Activated CD4-positive, alpha-beta memory T cell treated with anti-CD3 and anti-CD28 coated beads, Interleukin-2, amount 10 ng/mL, durations not matched to agents 7 days and 5 days (primary cell): ENCODE measurements around the gene ATRNL1. TPM values are rescaled to one million over a fixed set of nuclear protein-coding genes. Genes with fewer than 3 reads are reported as not detected.
"Not testable (repeated sequence)": the region's sequence is repeated elsewhere in the genome, so short reads cannot be mapped to it uniquely, and the experiment has no call there.

Experiments used
- CTCF ChIA-PET: fragments of 350-600 bp; sonication (Branson Sonifier 250); formaldehyde crosslinking; loops from one replicate; lab custom pipeline; 2021; ENCODE audit warnings: antibody characterized with exemption, inconsistent platforms; lab: Charles Lee
- POLR2A ChIA-PET: fragments of 350-600 bp; sonication (Branson Sonifier 250); formaldehyde crosslinking; loops from one replicate; lab custom pipeline; 2021; ENCODE audit warnings: antibody characterized with exemption; lab: Charles Lee
- DNase-seq: peaks from one replicate; pipeline ENCODE4 v3.0.0-alpha.2; 2020
- H3K27ac Mint-ChIP-seq: one replicate; pipeline ENCODE4 v1.8.0; 2021; ENCODE audit warnings: mild to moderate bottlenecking, mixed read lengths
- H3K27me3 Mint-ChIP-seq: one replicate; pipeline ENCODE4 v1.8.0; 2021; ENCODE audit warnings: mixed read lengths
- H3K36me3 Mint-ChIP-seq: one replicate; pipeline ENCODE4 v1.8.0; 2021; ENCODE audit warnings: low read depth, mixed read lengths
- H3K4me1 Mint-ChIP-seq: one replicate; pipeline ENCODE4 v1.8.0; 2021; ENCODE audit warnings: mixed read lengths
- H3K4me3 Mint-ChIP-seq: one replicate; pipeline ENCODE4 v1.8.0; 2021; ENCODE audit warnings: mild to moderate bottlenecking, mixed read lengths
- H3K9me3 Mint-ChIP-seq: one replicate; pipeline ENCODE4 v1.8.0; 2021; ENCODE audit warnings: mixed read lengths
- total RNA-seq, 2 experiments: library from RNA; stranded (reverse); gene quantifications; one replicate each; pipeline ENCODE4 v1.2.3, GENCODE V29; 2021

Gene ATRNL1
- total RNA-seq, 2 experiments from 2014 or later: 0.28 to 0.55 TPM

DNA sequence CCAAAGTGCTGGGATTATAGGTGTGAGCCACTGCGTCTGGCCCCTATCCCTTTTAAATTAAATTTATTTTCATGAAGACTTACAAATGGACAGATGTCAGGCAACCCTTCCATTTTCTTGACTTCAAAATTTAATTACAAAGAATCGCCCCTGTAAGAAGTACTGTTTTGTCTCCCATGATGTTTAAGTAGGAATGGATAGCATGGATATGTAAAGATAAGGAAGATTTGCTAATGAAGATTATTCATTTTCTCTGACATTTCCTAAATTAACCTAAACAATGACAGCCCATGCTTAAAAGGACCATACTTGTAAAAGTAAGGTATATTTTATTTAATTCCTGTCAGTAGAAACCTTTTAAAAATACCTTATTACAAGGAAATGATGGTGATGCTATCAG, 627.0 kb downstream of the ATRNL1 start:
- no peak for DNase-seq
- no peak overlapping the region for H3K4me3 Mint-ChIP-seq
- no peak overlapping the region for H3K27ac Mint-ChIP-seq
- no peaks in the 10 kb centered on the region for H3K27me3 Mint-ChIP-seq
- H3K4me1 Mint-ChIP-seq: no peaks in the 10 kb centered on the region
- no peaks in the 10 kb centered on the region for H3K36me3 Mint-ChIP-seq
- ChIA-PET POLR2A (no interaction called here), CTCF (no interaction called here)
- H3K9me3 Mint-ChIP-seq: peaks cover 4% of the 10 kb centered on the region

DNA sequence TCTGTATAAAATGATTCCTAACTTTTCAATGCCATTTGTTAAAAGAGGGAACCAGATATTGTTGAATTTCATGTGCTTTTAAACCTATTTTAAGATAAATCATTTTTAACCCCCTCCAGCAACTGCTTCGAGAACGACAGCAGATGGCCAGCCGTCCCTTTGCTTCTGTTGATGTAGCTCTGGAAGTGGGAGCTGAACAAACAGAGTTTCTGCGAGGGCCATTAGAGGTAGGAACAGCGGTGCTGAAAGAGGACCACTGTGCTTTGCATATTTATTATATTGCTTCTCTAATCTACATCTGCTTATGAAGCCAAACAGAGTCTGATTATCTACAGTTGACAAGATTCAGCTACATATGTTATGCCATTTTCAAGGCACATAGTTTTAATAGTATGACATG, 634.0 kb downstream of the ATRNL1 start:
- H3K27ac Mint-ChIP-seq: no peak overlapping the region
- DNase-seq: no peak
- no peaks in the 10 kb centered on the region for H3K36me3 Mint-ChIP-seq
- ChIA-PET CTCF (no interaction called here), POLR2A (no interaction called here)
- H3K9me3 Mint-ChIP-seq: peaks cover 5% of the 10 kb centered on the region
- H3K4me1 Mint-ChIP-seq: no peaks in the 10 kb centered on the region
- no peak overlapping the region for H3K4me3 Mint-ChIP-seq
- H3K27me3 Mint-ChIP-seq: no peaks in the 10 kb centered on the region

DNA sequence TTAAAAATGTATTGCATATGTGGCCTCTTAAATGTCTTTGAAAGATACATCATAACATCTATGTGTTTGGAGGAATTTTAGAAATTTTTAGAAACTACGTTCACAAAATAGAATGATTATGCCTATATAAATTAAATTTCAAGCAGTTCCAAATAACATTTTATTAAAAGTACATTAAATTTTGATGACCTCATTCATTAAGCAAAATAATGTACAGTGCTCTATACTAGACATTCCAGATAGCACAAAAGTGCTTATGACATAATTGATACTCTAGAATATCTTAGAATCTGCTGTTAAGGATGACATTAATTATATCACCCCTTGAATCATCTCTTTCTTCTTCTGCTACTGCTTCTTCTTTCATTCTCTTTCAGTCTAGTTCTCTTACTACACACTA, 650.9 kb downstream of the ATRNL1 start:
- Mint-ChIP-seq H3K4me3 (no peak overlapping the region), H3K27ac (no peak overlapping the region)
- POLR2A ChIA-PET: no interaction called here

DNA sequence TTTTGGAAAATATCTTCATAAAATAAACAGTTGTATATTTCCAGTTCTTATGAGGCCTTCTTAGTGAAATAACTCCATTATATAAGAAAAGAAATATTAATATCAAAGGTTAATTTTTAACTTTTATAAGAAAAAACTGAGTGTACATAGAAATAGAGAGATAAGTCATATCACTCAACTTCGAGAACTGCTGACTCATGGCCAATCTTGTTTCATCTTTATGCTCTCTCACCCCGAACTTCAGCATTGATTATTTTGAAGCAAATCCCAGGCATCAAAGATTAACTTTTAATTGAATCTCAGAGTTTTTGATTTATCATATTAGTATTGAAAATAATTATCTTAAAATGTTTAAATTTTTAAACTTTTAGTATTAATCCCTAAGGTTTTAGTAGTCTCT, 652.8 kb downstream of the ATRNL1 start:
- ChIA-PET CTCF (no interaction called here), POLR2A (no interaction called here)
- no peaks in the 10 kb centered on the region for H3K27me3 Mint-ChIP-seq
- DNase-seq: no peak
- no peaks in the 10 kb centered on the region for H3K36me3 Mint-ChIP-seq
- no peaks in the 10 kb centered on the region for H3K9me3 Mint-ChIP-seq
- no peak overlapping the region for H3K27ac Mint-ChIP-seq
- no peaks in the 10 kb centered on the region for H3K4me1 Mint-ChIP-seq
- H3K4me3 Mint-ChIP-seq: no peak overlapping the region

More for the DNA sequence above, 650.9 kb downstream of the ATRNL1 start:
- H3K27me3 Mint-ChIP-seq: no peaks in the 10 kb centered on the region
- H3K9me3 Mint-ChIP-seq: no peaks in the 10 kb centered on the region
- DNase-seq: no peak
- H3K36me3 Mint-ChIP-seq: no peaks in the 10 kb centered on the region
- no peaks in the 10 kb centered on the region for H3K4me1 Mint-ChIP-seq
- CTCF ChIA-PET: no interaction called here

DNA sequence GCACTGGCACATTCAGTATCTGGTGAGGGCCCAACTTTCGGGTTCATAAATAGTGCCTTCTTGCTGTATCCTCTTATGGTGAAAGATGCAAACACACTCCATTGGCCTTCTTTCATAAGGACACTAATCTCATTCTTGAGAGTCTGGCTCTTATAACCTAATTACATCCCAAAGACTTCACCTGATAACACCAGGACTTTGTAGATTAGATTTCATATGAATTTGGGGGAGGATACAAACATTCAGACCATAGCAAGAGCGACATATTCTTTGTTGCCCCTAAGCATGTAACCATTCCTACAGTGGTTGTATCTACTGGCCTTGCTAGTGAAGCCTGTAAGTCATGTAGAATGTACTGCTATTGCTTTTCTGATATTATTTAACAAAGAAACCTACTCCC, 654.6 kb downstream of the ATRNL1 start:
- H3K4me1 Mint-ChIP-seq: no peaks in the 10 kb centered on the region
- POLR2A ChIA-PET: no interaction called here
- no peak overlapping the region for H3K27ac Mint-ChIP-seq
- H3K9me3 Mint-ChIP-seq: peaks cover 4% of the 10 kb centered on the region
- H3K36me3 Mint-ChIP-seq: no peaks in the 10 kb centered on the region
- no peak overlapping the region for H3K4me3 Mint-ChIP-seq
- no peaks in the 10 kb centered on the region for H3K27me3 Mint-ChIP-seq
- CTCF ChIA-PET: no interaction called here
- no peak for DNase-seq

DNA sequence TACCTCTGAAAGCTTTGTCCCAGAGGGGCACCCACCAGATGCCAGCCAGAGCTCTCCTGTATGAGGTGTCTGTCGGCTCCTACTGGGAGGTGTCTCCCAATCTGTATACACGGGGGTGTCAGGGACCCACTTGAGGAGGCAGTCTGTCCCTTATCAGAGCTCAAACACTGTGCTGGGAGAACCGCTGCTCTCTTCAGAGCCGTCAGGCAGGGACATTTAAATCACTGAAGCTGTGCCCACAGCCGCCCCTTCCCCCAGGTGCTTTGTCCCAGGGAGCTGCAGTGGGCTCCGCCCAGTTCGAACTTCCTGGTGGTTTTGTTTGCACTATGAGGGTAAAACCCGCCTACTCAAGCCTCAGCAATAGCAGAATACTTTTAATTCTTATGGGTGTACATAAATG, 665.3 kb downstream of the ATRNL1 start:
- H3K4me3 Mint-ChIP-seq, CTCF ChIA-PET, H3K4me1 Mint-ChIP-seq, DNase-seq, H3K9me3 Mint-ChIP-seq, H3K27ac Mint-ChIP-seq, H3K27me3 Mint-ChIP-seq, H3K36me3 Mint-ChIP-seq, POLR2A ChIA-PET: not testable (repeated sequence)

DNA sequence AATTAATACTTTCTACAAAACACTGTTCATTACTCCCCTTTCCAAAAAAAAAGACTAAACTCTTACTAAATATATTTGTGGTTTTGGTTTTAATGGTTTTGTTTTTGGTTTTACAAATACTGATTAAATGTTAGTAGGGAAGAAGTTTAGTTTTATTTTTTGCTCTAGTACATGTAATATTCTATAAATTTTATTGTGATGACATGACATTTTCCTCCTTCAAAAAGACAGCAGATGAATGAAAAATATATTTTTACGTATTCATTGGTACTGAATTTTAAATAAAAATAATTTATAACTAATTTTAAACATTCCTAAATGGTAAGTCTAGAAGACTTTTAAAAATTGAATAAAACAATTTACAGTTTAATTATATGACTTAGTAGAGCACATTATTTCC, 667.0 kb downstream of the ATRNL1 start:
- Mint-ChIP-seq H3K27ac (no peak overlapping the region), H3K27me3 (no peaks in the 10 kb centered on the region), H3K9me3 (peaks cover 9% of the 10 kb centered on the region), H3K4me3 (no peak overlapping the region), H3K4me1 (no peaks in the 10 kb centered on the region), H3K36me3 (no peaks in the 10 kb centered on the region)
- CTCF ChIA-PET: no interaction called here
- DNase-seq: no peak
- POLR2A ChIA-PET: no interaction called here

DNA sequence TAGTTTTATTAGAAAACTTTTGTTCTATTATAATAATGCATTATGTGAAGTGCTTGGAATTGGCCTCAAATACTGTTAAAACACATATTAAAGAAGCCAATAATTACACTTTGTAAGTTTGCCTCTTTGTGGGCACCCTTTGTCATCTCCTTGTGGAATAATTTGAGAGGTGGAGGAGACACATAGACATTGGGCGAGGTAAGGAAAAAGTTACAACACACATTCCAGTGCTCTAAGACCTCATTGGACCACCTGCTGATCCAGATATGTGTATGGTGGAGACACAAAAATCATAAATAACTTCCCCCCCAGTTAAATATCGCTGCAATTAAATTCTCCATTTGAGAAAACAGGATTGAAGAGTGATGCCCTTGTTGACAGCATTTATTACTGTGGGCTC, 668.0 kb downstream of the ATRNL1 start:
- Mint-ChIP-seq H3K27ac (no peak overlapping the region), H3K36me3 (no peaks in the 10 kb centered on the region), H3K4me1 (no peaks in the 10 kb centered on the region), H3K4me3 (no peak overlapping the region), H3K9me3 (peaks cover 6% of the 10 kb centered on the region), H3K27me3 (no peaks in the 10 kb centered on the region)
- ChIA-PET CTCF (no interaction called here), POLR2A (no interaction called here)
- DNase-seq: no peak

DNA sequence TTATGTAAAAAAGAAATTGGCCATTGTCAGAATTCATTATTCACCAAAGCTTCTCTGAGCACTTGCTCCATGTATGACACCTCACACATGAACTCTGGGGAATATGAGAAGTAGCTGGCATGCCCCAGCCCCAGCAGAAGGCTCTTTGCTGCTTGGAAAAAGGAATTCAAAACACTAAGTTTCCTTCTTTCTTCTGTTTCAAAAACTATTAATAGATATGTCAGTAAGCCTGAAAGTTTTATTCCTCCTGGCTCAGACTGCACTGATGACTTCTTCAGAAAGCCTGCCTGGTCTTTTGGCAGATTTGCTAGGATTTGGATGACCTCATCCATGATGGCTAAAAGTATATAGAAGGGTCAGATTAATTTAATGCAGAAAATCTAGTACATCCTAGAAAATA, 668.9 kb downstream of the ATRNL1 start:
- H3K4me1 Mint-ChIP-seq: no peaks in the 10 kb centered on the region
- ChIA-PET POLR2A (no interaction called here), CTCF (no interaction called here)
- DNase-seq: no peak
- H3K9me3 Mint-ChIP-seq: peaks cover 8% of the 10 kb centered on the region
- no peak overlapping the region for H3K4me3 Mint-ChIP-seq
- H3K27me3 Mint-ChIP-seq: no peaks in the 10 kb centered on the region
- no peaks in the 10 kb centered on the region for H3K36me3 Mint-ChIP-seq
- no peak overlapping the region for H3K27ac Mint-ChIP-seq

DNA sequence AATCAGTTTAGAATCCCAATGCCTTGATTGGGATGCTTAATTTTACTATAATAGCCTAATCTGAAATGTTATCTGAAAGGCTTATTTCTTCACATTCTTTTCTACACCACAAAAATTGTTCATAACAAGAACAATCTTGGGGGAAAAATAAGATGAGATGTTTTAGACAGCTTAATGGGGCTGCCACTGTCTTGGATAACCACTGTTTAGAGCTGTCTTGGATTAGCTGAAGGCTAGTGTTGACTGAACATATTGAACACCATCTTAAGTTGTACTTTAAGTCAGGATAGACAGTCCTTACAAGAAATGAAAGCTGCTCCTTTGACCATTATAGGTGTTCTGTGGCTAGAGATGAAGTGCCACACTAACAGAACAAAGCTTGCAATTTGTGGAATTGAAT, 678.6 kb downstream of the ATRNL1 start:
- Mint-ChIP-seq H3K9me3 (peaks cover 5% of the 10 kb centered on the region), H3K27ac (no peak overlapping the region), H3K4me1 (no peaks in the 10 kb centered on the region), H3K36me3 (no peaks in the 10 kb centered on the region), H3K27me3 (no peaks in the 10 kb centered on the region), H3K4me3 (no peak overlapping the region)
- DNase-seq: no peak
- ChIA-PET CTCF (no interaction called here), POLR2A (no interaction called here)

DNA sequence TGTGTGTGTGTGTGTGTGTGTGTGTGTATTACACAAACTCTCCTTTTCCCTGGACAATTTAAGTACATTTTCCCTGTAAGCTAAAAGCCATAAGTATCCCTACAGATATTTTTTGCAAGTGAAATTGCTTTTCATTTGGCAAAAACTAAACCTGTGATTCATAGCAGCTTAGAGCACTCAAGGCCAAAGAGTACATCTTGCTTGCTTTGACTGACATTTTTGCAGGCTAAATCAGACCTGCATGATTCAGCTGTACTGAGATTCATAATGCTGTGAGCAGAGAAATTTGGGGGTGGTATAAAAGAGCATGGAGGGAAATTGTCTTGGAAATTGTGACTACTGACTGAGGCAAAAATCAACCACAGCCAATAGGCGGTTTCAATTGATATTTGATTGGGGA, 679.4 kb downstream of the ATRNL1 start:
- no peaks in the 10 kb centered on the region for H3K36me3 Mint-ChIP-seq
- no peak for DNase-seq
- no peak overlapping the region for H3K27ac Mint-ChIP-seq
- H3K4me3 Mint-ChIP-seq: no peak overlapping the region
- no peaks in the 10 kb centered on the region for H3K4me1 Mint-ChIP-seq
- peaks cover 5% of the 10 kb centered on the region for H3K9me3 Mint-ChIP-seq
- ChIA-PET POLR2A (no interaction called here), CTCF (no interaction called here)
- no peaks in the 10 kb centered on the region for H3K27me3 Mint-ChIP-seq

DNA sequence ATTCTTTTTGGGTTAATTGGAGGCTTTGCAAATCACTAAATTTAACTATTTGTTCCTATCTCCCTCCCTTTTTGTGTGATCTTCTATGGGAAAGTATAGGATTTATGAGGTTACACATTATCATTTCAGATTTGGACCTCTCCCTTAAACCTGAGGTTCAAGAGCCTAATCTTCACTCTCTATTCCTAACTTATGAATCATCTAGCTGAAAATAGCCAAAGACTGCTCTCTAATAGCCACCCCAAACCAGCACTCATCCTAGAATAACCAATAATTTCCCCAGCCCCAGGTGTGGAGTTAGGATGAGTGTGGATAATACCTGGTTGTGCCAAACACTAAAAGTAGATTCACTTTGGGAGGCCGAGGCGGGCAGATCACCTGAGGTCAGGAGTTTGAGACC, 680.7 kb downstream of the ATRNL1 start:
- Mint-ChIP-seq H3K27ac (no peak overlapping the region), H3K4me3 (no peak overlapping the region), H3K36me3 (no peaks in the 10 kb centered on the region), H3K9me3 (peaks cover 5% of the 10 kb centered on the region), H3K27me3 (no peaks in the 10 kb centered on the region), H3K4me1 (no peaks in the 10 kb centered on the region)
- DNase-seq: no peak
- POLR2A ChIA-PET: no interaction called here
- CTCF ChIA-PET: no interaction called here

DNA sequence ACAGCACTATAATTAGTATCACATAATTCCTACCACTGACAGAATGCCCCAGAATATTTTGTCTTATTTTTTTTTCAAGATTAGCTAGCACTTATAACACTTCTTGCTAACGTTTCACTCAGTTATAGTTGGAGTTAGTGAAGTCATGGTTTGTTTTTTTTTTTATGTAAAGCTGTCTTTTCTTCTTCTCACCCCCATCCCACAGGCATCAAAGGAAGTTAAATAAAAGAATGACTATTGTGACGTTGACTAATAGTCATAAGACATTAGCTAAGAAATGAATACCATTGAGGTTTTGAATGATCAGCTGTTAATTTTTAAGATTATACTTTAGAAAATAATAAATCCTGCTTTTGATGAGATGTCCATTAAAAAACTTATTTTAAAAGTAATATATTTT, 681.6 kb downstream of the ATRNL1 start:
- no peaks in the 10 kb centered on the region for H3K36me3 Mint-ChIP-seq
- H3K27ac Mint-ChIP-seq: no peak overlapping the region
- DNase-seq: no peak
- H3K9me3 Mint-ChIP-seq: peaks cover 6% of the 10 kb centered on the region
- CTCF ChIA-PET: no interaction called here
- no peaks in the 10 kb centered on the region for H3K27me3 Mint-ChIP-seq
- no peaks in the 10 kb centered on the region for H3K4me1 Mint-ChIP-seq
- H3K4me3 Mint-ChIP-seq: no peak overlapping the region
- POLR2A ChIA-PET: no interaction called here

DNA sequence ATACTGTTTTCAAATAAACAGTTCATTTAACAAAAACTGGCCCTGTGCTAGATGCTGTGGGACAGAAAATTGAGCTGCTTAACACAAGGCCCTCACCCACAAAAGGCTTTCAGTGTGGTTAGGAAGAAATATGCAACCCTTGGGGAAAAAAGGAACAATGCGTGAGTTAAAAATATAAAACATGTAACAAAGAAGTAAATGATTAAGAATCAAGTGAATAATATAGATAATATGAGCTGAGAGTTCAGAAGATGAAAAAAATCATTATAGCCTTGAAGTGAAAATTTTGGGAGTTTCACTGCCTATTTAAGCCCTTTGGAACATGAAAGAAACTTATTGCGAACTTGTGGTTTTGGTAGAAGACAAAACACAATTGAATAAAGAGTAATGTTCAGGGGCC, 684.5 kb downstream of the ATRNL1 start:
- Mint-ChIP-seq H3K27ac (no peak overlapping the region), H3K9me3 (peaks cover 9% of the 10 kb centered on the region), H3K4me3 (no peak overlapping the region), H3K36me3 (no peaks in the 10 kb centered on the region), H3K4me1 (no peaks in the 10 kb centered on the region), H3K27me3 (no peaks in the 10 kb centered on the region)
- CTCF ChIA-PET: no interaction called here
- POLR2A ChIA-PET: no interaction called here
- DNase-seq: no peak

DNA sequence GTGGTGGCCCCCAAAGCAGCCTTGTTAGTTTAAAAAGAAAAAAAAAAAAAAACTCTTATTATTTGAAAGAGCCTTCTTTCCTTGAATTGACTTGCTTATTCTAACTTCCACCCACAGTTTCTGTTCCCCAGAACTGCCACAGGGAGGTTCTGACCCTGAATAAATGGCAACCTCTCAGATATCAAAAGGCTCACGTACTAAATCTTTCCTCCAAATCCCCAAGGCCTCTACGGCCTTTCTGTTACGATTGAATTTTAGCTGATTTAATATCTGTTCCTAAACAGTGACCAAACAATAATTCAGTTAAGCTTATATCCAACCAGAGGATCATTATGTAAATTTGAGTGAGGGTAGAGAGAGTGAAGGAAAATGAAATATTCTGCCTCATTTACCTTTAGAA, 697.1 kb downstream of the ATRNL1 start:
- ChIA-PET POLR2A (no interaction called here), CTCF (no interaction called here)
- no peak overlapping the region for H3K4me3 Mint-ChIP-seq
- no peaks in the 10 kb centered on the region for H3K9me3 Mint-ChIP-seq
- no peaks in the 10 kb centered on the region for H3K27me3 Mint-ChIP-seq
- no peak overlapping the region for H3K27ac Mint-ChIP-seq
- no peaks in the 10 kb centered on the region for H3K36me3 Mint-ChIP-seq
- DNase-seq: no peak
- no peaks in the 10 kb centered on the region for H3K4me1 Mint-ChIP-seq
